ENCODE results near the gene FTO.
A peak's percentile ranks its signal among the peaks of the same experiment; 100 is the strongest.

The FTO gene

DNA sequence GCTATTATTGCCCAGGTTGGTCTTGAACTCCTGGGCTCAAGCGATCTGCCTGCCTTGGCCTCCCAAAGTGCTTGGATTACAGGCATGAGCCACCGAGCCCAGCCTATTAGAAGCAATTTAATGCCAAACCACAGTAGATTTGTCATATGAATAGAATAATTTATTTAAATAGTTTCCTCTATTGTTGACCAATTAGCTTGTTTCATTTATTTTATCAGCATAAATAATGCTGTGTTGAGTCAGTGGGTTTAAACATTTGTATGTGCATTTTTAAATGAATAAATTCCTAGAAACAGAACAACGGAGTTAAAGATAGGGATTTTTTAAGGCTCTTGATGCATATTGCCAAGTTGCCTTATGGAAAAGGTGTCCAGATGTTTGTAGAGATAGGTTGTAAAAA is 26.7 kb downstream of the FTO start:
- TF ChIP-seq GATA3 (IDR thresholded peaks at IDR 0.05; ENCODE audit: low read depth, low read length) (no peak), GATA2 (IDR thresholded peaks at IDR 0.05; ENCODE audit: low read depth, low read length) (no peak)

- no peak for TF ChIP-seq GATA3 (IDR thresholded peaks at IDR 0.05; ENCODE audit: low read depth, low read length)
- TF ChIP-seq GATA2 (IDR thresholded peaks at IDR 0.05; ENCODE audit: low read depth, low read length): peak; percentile 62; the same call in 1 of the 2 replicates
These were observed 28.5 kb downstream of the FTO start for GRCh38 chr16:53732296-53732929.

GRCh38 chr16:53734908-53735307 is 31.0 kb downstream of the FTO start:
- TF ChIP-seq GATA3 (IDR thresholded peaks at IDR 0.05; ENCODE audit: low read depth, low read length) (no peak), GATA2 (IDR thresholded peaks at IDR 0.05; ENCODE audit: low read depth, low read length) (no peak)

DNA sequence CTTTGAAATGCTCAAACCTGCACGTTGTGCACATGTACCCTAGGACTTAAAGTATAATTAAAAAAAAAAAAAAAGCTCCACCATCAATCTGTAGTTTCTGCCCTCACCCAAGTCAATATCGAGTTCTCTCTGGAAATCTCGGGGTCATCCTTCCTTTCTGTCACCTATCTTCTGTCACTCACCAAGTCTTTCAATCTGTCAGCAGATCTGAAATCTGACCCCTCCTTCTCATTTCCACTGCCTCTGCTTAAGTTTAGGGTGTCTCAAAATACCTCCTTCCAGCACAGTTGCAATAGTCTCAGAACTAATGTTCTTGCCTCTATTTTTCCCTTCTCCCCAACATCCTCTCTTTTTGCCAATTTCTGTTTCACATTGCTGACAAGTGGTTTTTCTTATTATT is 32.3 kb downstream of the FTO start:
- TF ChIP-seq GATA2 (IDR thresholded peaks at IDR 0.05; ENCODE audit: low read depth, low read length) (no peak), GATA3 (IDR thresholded peaks at IDR 0.05; ENCODE audit: low read depth, low read length) (no peak)

DNA sequence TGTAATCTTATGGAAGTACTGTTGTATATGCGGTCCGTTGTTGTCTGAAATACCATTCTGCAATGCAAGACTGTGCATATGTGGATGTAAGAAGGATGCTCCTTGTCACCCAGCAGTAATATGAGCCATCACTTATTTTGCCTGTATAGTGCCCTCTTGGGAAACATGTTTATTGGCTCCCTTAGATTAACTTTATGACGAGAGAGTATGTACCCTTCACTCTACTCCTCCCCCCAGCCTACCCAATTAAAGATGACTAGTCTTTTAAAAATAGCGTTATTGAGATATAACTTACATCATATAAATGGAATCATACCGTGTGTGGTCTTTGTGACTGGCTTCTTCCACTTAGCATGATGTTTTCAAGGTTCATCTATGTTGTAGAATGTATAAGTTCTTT is 33.6 kb downstream of the FTO start:
- TF ChIP-seq GATA3 (IDR thresholded peaks at IDR 0.05; ENCODE audit: low read depth, low read length) (no peak), GATA2 (IDR thresholded peaks at IDR 0.05; ENCODE audit: low read depth, low read length) (no peak)

DNA sequence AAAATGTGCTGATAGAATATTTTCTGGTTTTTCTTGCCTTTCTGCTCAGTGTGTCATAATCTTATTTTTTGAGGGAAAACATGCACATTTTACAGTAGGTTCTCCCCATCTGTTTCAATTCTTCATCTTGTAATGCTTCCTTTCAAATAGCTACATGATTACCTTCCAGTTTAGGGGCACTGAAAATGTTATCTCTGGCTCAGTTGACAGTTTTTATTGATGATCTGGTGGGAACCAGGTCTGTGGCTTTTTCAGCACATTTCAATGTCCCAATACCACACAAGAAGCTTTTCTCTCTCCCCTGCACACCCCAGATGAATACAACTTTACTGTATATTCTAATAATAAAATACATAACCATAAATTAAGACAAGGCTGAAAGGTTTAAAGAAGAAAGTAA is 36.5 kb downstream of the FTO start:
- no peak for TF ChIP-seq GATA3 (IDR thresholded peaks at IDR 0.05; ENCODE audit: low read depth, low read length)
- TF ChIP-seq GATA2 (IDR thresholded peaks at IDR 0.05; ENCODE audit: low read depth, low read length): no peak

DNA sequence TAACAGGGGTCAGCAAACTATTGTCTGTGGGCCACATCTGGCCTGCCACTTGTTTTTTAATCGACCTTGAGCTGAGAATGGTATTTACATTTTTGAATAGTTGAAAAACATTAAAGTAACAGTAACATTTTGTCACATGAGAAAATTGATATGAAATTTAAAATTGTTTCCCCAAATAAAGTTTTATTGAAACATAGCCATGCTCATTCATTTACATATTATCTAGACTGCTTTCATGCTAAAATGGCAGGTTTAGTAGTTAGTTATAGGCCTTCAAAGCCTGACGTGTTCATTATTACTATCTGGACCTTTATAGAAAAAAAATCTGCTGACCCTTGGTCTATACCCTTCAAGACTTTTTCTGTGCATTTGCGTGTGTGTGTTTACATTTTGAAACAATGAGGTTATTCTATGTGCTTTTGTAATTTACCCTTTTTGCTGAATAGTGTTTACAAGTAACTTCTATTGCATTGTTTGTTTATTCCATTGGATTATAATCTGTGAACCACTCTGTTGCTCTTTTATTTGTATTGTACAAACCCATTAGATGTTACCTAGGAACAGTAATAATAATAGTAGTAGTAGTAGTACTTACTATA is 37.1 kb downstream of the FTO start:
- no peak for TF ChIP-seq GATA3 (IDR thresholded peaks at IDR 0.05; ENCODE audit: low read depth, low read length)
- no peak for TF ChIP-seq GATA2 (IDR thresholded peaks at IDR 0.05; ENCODE audit: low read depth, low read length)

- TF ChIP-seq GATA2 (IDR thresholded peaks at IDR 0.05; ENCODE audit: low read depth, low read length) (no peak), GATA3 (IDR thresholded peaks at IDR 0.05; ENCODE audit: low read depth, low read length) (no peak)
These were observed 37.6 kb downstream of the FTO start for GRCh38 chr16:53741546-53741945.

GRCh38 chr16:53743149-53743566 is 39.2 kb downstream of the FTO start:
- no peak for TF ChIP-seq GATA3 (IDR thresholded peaks at IDR 0.05; ENCODE audit: low read depth, low read length)
- no peak for TF ChIP-seq GATA2 (IDR thresholded peaks at IDR 0.05; ENCODE audit: low read depth, low read length)

GRCh38 chr16:53744449-53744848 is 40.5 kb downstream of the FTO start:
- no peak for TF ChIP-seq GATA2 (IDR thresholded peaks at IDR 0.05; ENCODE audit: low read depth, low read length)

GRCh38 chr16:53745086-53745485 is 41.1 kb downstream of the FTO start:
- no peak for TF ChIP-seq GATA2 (IDR thresholded peaks at IDR 0.05; ENCODE audit: low read depth, low read length)
- TF ChIP-seq GATA3 (IDR thresholded peaks at IDR 0.05; ENCODE audit: low read depth, low read length): no peak

GRCh38 chr16:53745753-53746266 is 41.9 kb downstream of the FTO start:
- TF ChIP-seq GATA2 (IDR thresholded peaks at IDR 0.05; ENCODE audit: low read depth, low read length): no peak
- TF ChIP-seq GATA3 (IDR thresholded peaks at IDR 0.05; ENCODE audit: low read depth, low read length): no peak

GRCh38 chr16:53752560-53752959 is 48.6 kb downstream of the FTO start:
- TF ChIP-seq GATA3 (IDR thresholded peaks at IDR 0.05; ENCODE audit: low read depth, low read length): no peak
- TF ChIP-seq GATA2 (IDR thresholded peaks at IDR 0.05; ENCODE audit: low read depth, low read length): no peak

- TF ChIP-seq GATA3 (IDR thresholded peaks at IDR 0.05; ENCODE audit: low read depth, low read length): no peak
- no peak for TF ChIP-seq GATA2 (IDR thresholded peaks at IDR 0.05; ENCODE audit: low read depth, low read length)
These were observed 49.5 kb downstream of the FTO start for GRCh38 chr16:53753431-53753830.
